ENCODE measurements around the gene FGG.

FGG gene

DNA sequence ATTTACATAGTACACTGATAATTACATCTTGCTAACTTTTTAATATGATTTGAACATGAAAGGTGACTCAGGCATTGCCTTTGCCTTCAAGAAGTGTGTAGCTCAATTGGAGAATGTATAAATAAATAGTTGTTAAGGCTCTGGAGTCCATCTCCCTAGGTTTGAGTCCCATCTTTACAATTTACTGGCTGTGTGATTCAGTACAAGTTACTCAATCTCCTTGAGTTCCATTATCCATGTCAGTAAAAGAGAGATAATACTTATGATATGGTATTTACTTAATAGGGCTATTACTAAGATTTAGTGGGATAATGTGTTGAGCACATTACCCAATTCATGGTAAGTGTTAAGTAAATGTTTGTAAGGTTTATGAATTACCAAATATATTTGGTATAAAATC is 1.9 kb upstream of the FGG start:
- Histone ChIP-seq H2AFZ (ENCODE audit: low read length) (no peak overlapping the region), H4K91ac (ENCODE audit: low read depth, low read length, poor library complexity) (no peak overlapping the region), H3K23ac (ENCODE audit: low read depth, low read length, poor library complexity) (no peak overlapping the region), H3K27ac (replicated peaks; ENCODE audit: low read length) (no peak overlapping the region), H3K4me3 (ENCODE audit: low read length in 2 of 2) (no peak overlapping the region), H2BK12ac (ENCODE audit: low read length) (no peak overlapping the region), H2BK5ac (ENCODE audit: low read length) (no peak overlapping the region), H2AK5ac (ENCODE audit: low read depth, low read length) (no peak overlapping the region), H3K36me3 (replicated peaks in 1 of 2; ENCODE audit: control insufficient read depth in 2 of 2, insufficient read depth in 2 of 2, low read length in 2 of 2) (no peaks in the 10 kb centered on the region), H3K4me1 (ENCODE audit: control insufficient read depth in 2 of 2, insufficient read depth in 1 of 2, low read depth in 1 of 2, low read length in 2 of 2) (no peaks in the 10 kb centered on the region), H3K79me1 (ENCODE audit: low read depth, low read length) (no peaks in the 10 kb centered on the region), H3K4me2 (ENCODE audit: insufficient read depth, low read length, poor library complexity, severe bottlenecking) (no peak overlapping the region), H3K14ac (ENCODE audit: low read length) (no peak overlapping the region), H4K8ac (ENCODE audit: low read depth, low read length) (no peak overlapping the region), H3K4ac (ENCODE audit: low read length) (no peak overlapping the region), H3K9me3 (replicated peaks in 1 of 2; ENCODE audit: control insufficient read depth in 2 of 2, insufficient read depth in 1 of 2, low read depth in 1 of 2, low read length in 2 of 2) (no peaks in the 10 kb centered on the region), H2BK15ac (ENCODE audit: low read length) (no peak overlapping the region), H3K18ac (ENCODE audit: low read length) (no peak overlapping the region), H3K27me3 (ENCODE audit: control insufficient read depth in 3 of 3, insufficient read depth in 3 of 3, low read depth in 1 of 3, low read length in 3 of 3) (no peaks in the 10 kb centered on the region), H3K9ac (ENCODE audit: low read depth, low read length, poor library complexity) (no peak overlapping the region), H2BK120ac (ENCODE audit: low read depth, low read length) (no peak overlapping the region)
- no peak for DNase-seq (ENCODE audit: low spot score)

- H3K23ac ChIP-seq (ENCODE audit: low read depth, low read length, poor library complexity): no peak overlapping the region
- H3K79me1 ChIP-seq (ENCODE audit: low read depth, low read length): no peaks in the 10 kb centered on the region
- no peak overlapping the region for H4K91ac ChIP-seq (ENCODE audit: low read depth, low read length, poor library complexity)
- no peak overlapping the region for H3K4me2 ChIP-seq (ENCODE audit: insufficient read depth, low read length, poor library complexity, severe bottlenecking)
- H3K36me3 ChIP-seq (replicated peaks in 1 of 2; ENCODE audit: control insufficient read depth in 2 of 2, insufficient read depth in 2 of 2, low read length in 2 of 2): no peaks in the 10 kb centered on the region
- no peak for DNase-seq (ENCODE audit: low spot score)
- no peaks in the 10 kb centered on the region for H3K4me1 ChIP-seq (ENCODE audit: control insufficient read depth in 2 of 2, insufficient read depth in 1 of 2, low read depth in 1 of 2, low read length in 2 of 2)
- H3K9ac ChIP-seq (ENCODE audit: low read depth, low read length, poor library complexity): no peak overlapping the region
- no peak overlapping the region for H3K27ac ChIP-seq (replicated peaks; ENCODE audit: low read length)
- H3K4me3 ChIP-seq (ENCODE audit: low read length in 2 of 2): no peak overlapping the region
- H3K14ac ChIP-seq (ENCODE audit: low read length): no peak overlapping the region
- H3K9me3 ChIP-seq (replicated peaks in 1 of 2; ENCODE audit: control insufficient read depth in 2 of 2, insufficient read depth in 1 of 2, low read depth in 1 of 2, low read length in 2 of 2): no peaks in the 10 kb centered on the region
- H2BK5ac ChIP-seq (ENCODE audit: low read length): no peak overlapping the region
- H4K8ac ChIP-seq (ENCODE audit: low read depth, low read length): no peak overlapping the region
- no peak overlapping the region for H3K18ac ChIP-seq (ENCODE audit: low read length)
- no peak overlapping the region for H2AK5ac ChIP-seq (ENCODE audit: low read depth, low read length)
- no peak overlapping the region for H2BK12ac ChIP-seq (ENCODE audit: low read length)
- no CpG with 5 or more reads among the region's 1 CpG for WGBS, 2 donors (ENCODE audit: extremely low coverage in 2 of 2, insufficient read length in 2 of 2, insufficient replicate concordance in 1 of 2)
- no peak overlapping the region for H2BK15ac ChIP-seq (ENCODE audit: low read length)
- no peak overlapping the region for H2BK120ac ChIP-seq (ENCODE audit: low read depth, low read length)
- no peaks in the 10 kb centered on the region for H3K27me3 ChIP-seq (ENCODE audit: control insufficient read depth in 3 of 3, insufficient read depth in 3 of 3, low read depth in 1 of 3, low read length in 3 of 3)
- H3K4ac ChIP-seq (ENCODE audit: low read length): no peak overlapping the region
- no peak overlapping the region for H2AFZ ChIP-seq (ENCODE audit: low read length)
Measured at GRCh38 chr4:154611833-154612232, 623 bp downstream of the FGG start.

DNA sequence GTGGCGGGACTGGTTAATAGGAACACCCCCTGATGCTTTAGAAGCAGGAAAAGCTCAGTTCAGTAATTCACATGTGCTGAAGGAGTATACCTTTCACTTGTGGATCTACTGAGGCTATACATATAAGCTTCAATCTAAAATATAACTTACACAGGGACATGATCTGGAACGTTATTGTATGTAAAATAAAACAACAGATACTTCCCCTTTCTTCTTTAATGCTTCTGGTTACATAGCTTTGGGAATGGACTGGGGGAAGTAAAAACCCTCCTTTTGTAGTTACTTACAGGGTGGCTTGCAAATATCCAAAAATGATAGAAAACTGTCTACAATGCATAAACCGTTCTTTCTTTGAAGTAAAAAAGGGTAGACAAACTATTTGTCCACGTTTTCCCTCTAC is 1.9 kb downstream of the FGG start:
- H3K4ac ChIP-seq (ENCODE audit: low read length): no peak overlapping the region
- no peak overlapping the region for H2BK15ac ChIP-seq (ENCODE audit: low read length)
- H3K4me3 ChIP-seq (ENCODE audit: low read length in 2 of 2): no peak overlapping the region
- no peak overlapping the region for H3K9ac ChIP-seq (ENCODE audit: low read depth, low read length, poor library complexity)
- no peak overlapping the region for H3K23ac ChIP-seq (ENCODE audit: low read depth, low read length, poor library complexity)
- no peaks in the 10 kb centered on the region for H3K36me3 ChIP-seq (replicated peaks in 1 of 2; ENCODE audit: control insufficient read depth in 2 of 2, insufficient read depth in 2 of 2, low read length in 2 of 2)
- no peak overlapping the region for H2AK5ac ChIP-seq (ENCODE audit: low read depth, low read length)
- H4K8ac ChIP-seq (ENCODE audit: low read depth, low read length): no peak overlapping the region
- H2AFZ ChIP-seq (ENCODE audit: low read length): no peak overlapping the region
- no peaks in the 10 kb centered on the region for H3K4me1 ChIP-seq (ENCODE audit: control insufficient read depth in 2 of 2, insufficient read depth in 1 of 2, low read depth in 1 of 2, low read length in 2 of 2)
- H3K14ac ChIP-seq (ENCODE audit: low read length): no peak overlapping the region
- H3K9me3 ChIP-seq (replicated peaks in 1 of 2; ENCODE audit: control insufficient read depth in 2 of 2, insufficient read depth in 1 of 2, low read depth in 1 of 2, low read length in 2 of 2): no peaks in the 10 kb centered on the region
- H3K27me3 ChIP-seq (ENCODE audit: control insufficient read depth in 3 of 3, insufficient read depth in 3 of 3, low read depth in 1 of 3, low read length in 3 of 3): no peaks in the 10 kb centered on the region
- no CpG with 5 or more reads among the region's 4 CpGs for WGBS, 2 donors (ENCODE audit: extremely low coverage in 2 of 2, insufficient read length in 2 of 2, insufficient replicate concordance in 1 of 2)
- H4K91ac ChIP-seq (ENCODE audit: low read depth, low read length, poor library complexity): no peak overlapping the region
- no peaks in the 10 kb centered on the region for H3K79me1 ChIP-seq (ENCODE audit: low read depth, low read length)
- H2BK5ac ChIP-seq (ENCODE audit: low read length): no peak overlapping the region
- no peak overlapping the region for H2BK12ac ChIP-seq (ENCODE audit: low read length)
- no peak for DNase-seq (ENCODE audit: low spot score)
- H3K4me2 ChIP-seq (ENCODE audit: insufficient read depth, low read length, poor library complexity, severe bottlenecking): no peak overlapping the region
- no peak overlapping the region for H2BK120ac ChIP-seq (ENCODE audit: low read depth, low read length)
- no peak overlapping the region for H3K27ac ChIP-seq (replicated peaks; ENCODE audit: low read length)
- H3K18ac ChIP-seq (ENCODE audit: low read length): no peak overlapping the region

DNA sequence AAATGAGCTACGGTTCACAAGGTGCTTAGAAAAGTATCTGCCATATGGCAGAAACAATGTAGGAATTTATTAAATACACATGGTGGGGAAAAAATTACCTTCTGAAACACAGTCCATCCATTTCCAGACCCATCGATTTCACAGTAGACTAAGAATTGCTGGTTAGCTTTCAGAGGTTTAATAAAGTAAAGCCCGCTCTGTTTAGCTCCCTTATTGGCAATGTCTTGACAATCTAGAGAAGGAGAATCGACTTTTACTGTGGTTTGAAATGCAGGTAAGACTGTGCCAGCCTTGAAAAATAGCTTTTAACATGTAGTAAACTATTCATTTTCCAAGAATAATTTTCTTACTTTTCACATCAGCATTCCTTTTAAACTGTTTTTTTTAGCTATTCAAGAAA is 2.9 kb downstream of the FGG start:
- no CpG with 5 or more reads among the region's 4 CpGs for WGBS, 2 donors (ENCODE audit: extremely low coverage in 2 of 2, insufficient read length in 2 of 2, insufficient replicate concordance in 1 of 2)
- H3K4me3 ChIP-seq (ENCODE audit: low read length in 2 of 2): no peak overlapping the region
- no peak overlapping the region for H2AK5ac ChIP-seq (ENCODE audit: low read depth, low read length)
- no peak overlapping the region for H3K4me2 ChIP-seq (ENCODE audit: insufficient read depth, low read length, poor library complexity, severe bottlenecking)
- H3K9me3 ChIP-seq (replicated peaks in 1 of 2; ENCODE audit: control insufficient read depth in 2 of 2, insufficient read depth in 1 of 2, low read depth in 1 of 2, low read length in 2 of 2): no peaks in the 10 kb centered on the region
- no peaks in the 10 kb centered on the region for H3K4me1 ChIP-seq (ENCODE audit: control insufficient read depth in 2 of 2, insufficient read depth in 1 of 2, low read depth in 1 of 2, low read length in 2 of 2)
- H3K18ac ChIP-seq (ENCODE audit: low read length): no peak overlapping the region
- no peak overlapping the region for H3K4ac ChIP-seq (ENCODE audit: low read length)
- H2AFZ ChIP-seq (ENCODE audit: low read length): no peak overlapping the region
- no peak overlapping the region for H3K23ac ChIP-seq (ENCODE audit: low read depth, low read length, poor library complexity)
- no peaks in the 10 kb centered on the region for H3K36me3 ChIP-seq (replicated peaks in 1 of 2; ENCODE audit: control insufficient read depth in 2 of 2, insufficient read depth in 2 of 2, low read length in 2 of 2)
- DNase-seq (ENCODE audit: low spot score): no peak
- H2BK5ac ChIP-seq (ENCODE audit: low read length): no peak overlapping the region
- no peak overlapping the region for H3K14ac ChIP-seq (ENCODE audit: low read length)
- H2BK12ac ChIP-seq (ENCODE audit: low read length): no peak overlapping the region
- H3K27ac ChIP-seq (replicated peaks; ENCODE audit: low read length): no peak overlapping the region
- H2BK120ac ChIP-seq (ENCODE audit: low read depth, low read length): no peak overlapping the region
- no peak overlapping the region for H4K91ac ChIP-seq (ENCODE audit: low read depth, low read length, poor library complexity)
- no peaks in the 10 kb centered on the region for H3K27me3 ChIP-seq (ENCODE audit: control insufficient read depth in 3 of 3, insufficient read depth in 3 of 3, low read depth in 1 of 3, low read length in 3 of 3)
- H4K8ac ChIP-seq (ENCODE audit: low read depth, low read length): no peak overlapping the region
- no peak overlapping the region for H2BK15ac ChIP-seq (ENCODE audit: low read length)
- no peak overlapping the region for H3K9ac ChIP-seq (ENCODE audit: low read depth, low read length, poor library complexity)
- no peaks in the 10 kb centered on the region for H3K79me1 ChIP-seq (ENCODE audit: low read depth, low read length)
